Mammary epithelial cell (primary cell): ENCODE results near the gene RGS6.

Experiments
- CTCF ChIP-seq, 2 donors: IDR thresholded peaks in 1 of 2; conservative IDR thresholded peaks in 1 of 2; 2 replicates each; pipeline ENCODE4 v1.5.1; 2011 to 2012; ENCODE audit warnings: inconsistent platforms in 2 of 2, low read length in 2 of 2, mild to moderate bottlenecking in 2 of 2, control low read depth in 1 of 2, low read depth in 1 of 2; ENCODE audit not compliant: insufficient read depth in 1 of 2; ENCODE audit errors: extremely low read depth in 1 of 2
- EZH2 ChIP-seq: IDR thresholded peaks from 2 replicates; pipeline ENCODE4 v1.6.1; 2012; ENCODE audit warnings: low read length, inconsistent platforms, borderline replicate concordance

DNA sequence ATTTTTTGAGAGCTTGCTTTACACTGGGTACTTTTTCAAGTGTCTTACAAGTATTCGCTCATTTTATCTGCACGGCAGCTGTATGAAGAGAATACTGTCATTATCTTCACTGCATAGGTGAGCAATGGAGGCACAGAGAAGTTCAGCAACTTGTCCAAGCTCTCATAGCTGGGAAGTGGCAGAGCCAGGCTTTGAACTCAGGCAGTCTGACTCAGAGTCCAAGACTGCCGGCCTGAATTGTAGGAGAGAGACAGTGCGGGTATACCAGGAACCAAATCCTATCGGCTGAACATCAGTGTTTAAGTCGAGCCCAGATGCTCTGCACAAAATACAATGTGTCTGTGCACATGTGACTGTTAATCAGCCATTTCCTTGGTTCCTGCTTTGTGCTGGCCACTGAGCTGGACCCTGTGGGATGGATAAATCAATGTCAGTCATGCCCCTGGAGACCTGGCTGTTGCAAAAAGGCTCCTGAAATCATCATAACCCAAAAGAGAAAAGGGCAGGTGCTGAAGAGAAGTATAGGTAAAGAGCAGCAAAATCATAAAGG, 487.1 kb downstream of the RGS6 start:
- TF ChIP-seq CTCF (conservative IDR thresholded peaks at IDR 0.05 in 1 of 2, IDR thresholded peaks at IDR 0.05 in 1 of 2; ENCODE audit: extremely low read depth in 1 of 2, insufficient read depth in 1 of 2, low read depth in 1 of 2, low read length in 2 of 2), result no peak
- no peak for TF ChIP-seq EZH2
